PC-3 (cell line): ENCODE measurements around the gene ZNF497.

Experiments
- CTCF ChIP-seq: fragments of 300-600 bp; sonication (generic); conservative IDR thresholded peaks from 2 replicates; pipeline ENCODE4 v1.5.1; 2017; ENCODE audit warnings: antibody characterized with exemption, low read depth, mild to moderate bottlenecking, low read length
- EZH2 ChIP-seq: fragments of 300-600 bp; sonication (generic); IDR thresholded peaks from one replicate; pipeline ENCODE4 v1.6.1; 2017; ENCODE audit warnings: antibody characterized with exemption, mild to moderate bottlenecking, low read length; ENCODE audit not compliant: unreplicated experiment
- EZH2phosphoT487 ChIP-seq: fragments of 300-600 bp; sonication (generic); IDR thresholded peaks from 2 replicates; pipeline ENCODE4 v1.6.1; 2018; ENCODE audit warnings: mild to moderate bottlenecking, antibody characterized with exemption, low read length, borderline replicate concordance

DNA sequence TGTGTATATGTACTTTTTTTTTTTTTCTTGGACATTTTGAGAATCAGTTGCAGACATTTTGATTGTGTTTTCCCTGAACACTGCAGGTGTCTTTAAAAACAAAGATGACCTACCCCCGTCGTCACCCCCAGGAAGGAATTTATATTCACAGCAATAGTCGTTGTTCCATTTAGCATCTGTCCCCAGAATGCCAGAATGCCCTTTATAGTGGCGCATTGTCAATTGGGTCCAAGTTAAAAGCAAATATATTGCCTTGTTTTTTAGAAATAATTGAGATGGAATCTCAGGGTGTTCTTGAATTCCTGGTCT lies 31.1 kb upstream of the ZNF497 start:
- TF ChIP-seq CTCF = no peak
- no peak for TF ChIP-seq EZH2
- TF ChIP-seq EZH2phosphoT487 = no peak
